HepG2 (cell line): ENCODE results near the gene ENGASE.

Experiments used
- KDM4B ChIP-seq: sonication (generic); formaldehyde crosslinking; IDR thresholded peaks from 2 replicates; pipeline ENCODE4 v1.4.0; 2020; ENCODE audit warnings: missing genetic modification reagents
- MAX ChIP-seq: IDR thresholded peaks from 2 replicates; pipeline ENCODE4 v1.6.1; 2012; ENCODE audit warnings: inconsistent platforms
- POLR2A ChIP-seq, 2 experiments: IDR thresholded peaks; 2 replicates each; pipeline ENCODE4 v1.6.1; 2011; ENCODE audit warnings: low read depth in 2 of 2, low read length in 2 of 2, mild to moderate bottlenecking in 1 of 2, moderate library complexity in 1 of 2; ENCODE audit not compliant: insufficient read depth in 1 of 2
- SSRP1 ChIP-seq: IDR thresholded peaks from 2 replicates; pipeline ENCODE4 v1.6.1; 2016; ENCODE audit warnings: control low read depth
- ZNF12 ChIP-seq: sonication (generic); formaldehyde crosslinking; IDR thresholded peaks from 2 replicates; pipeline ENCODE4 v1.5.0; 2020; ENCODE audit warnings: missing genetic modification reagents
- ZNF597 ChIP-seq: sonication (generic); formaldehyde crosslinking; IDR thresholded peaks from 2 replicates; pipeline ENCODE4 v1.5.0; 2020; ENCODE audit warnings: missing genetic modification reagents
- TF ChIP-seq, protein P1 (sequence below): sonication (generic); formaldehyde crosslinking; IDR thresholded peaks from 2 replicates; pipeline ENCODE4 v1.8.0; 2022; ENCODE audit warnings: missing genetic modification reagents, mild to moderate bottlenecking, borderline replicate concordance

- TF ChIP-seq POLR2A (IDR thresholded peaks at IDR 0.05; ENCODE audit: insufficient read depth in 1 of 2, low read depth in 2 of 2, low read length in 2 of 2), result no peak
- no peak for TF ChIP-seq KDM4B (CRISPR knock-in tag)
- no peak for TF ChIP-seq MAX
- no peak for TF ChIP-seq SSRP1 (CRISPR knock-in tag)
- no peak for TF ChIP-seq ZNF12 (CRISPR knock-in tag)
- no peak for TF ChIP-seq ZNF597
- TF ChIP-seq, protein P1, sequence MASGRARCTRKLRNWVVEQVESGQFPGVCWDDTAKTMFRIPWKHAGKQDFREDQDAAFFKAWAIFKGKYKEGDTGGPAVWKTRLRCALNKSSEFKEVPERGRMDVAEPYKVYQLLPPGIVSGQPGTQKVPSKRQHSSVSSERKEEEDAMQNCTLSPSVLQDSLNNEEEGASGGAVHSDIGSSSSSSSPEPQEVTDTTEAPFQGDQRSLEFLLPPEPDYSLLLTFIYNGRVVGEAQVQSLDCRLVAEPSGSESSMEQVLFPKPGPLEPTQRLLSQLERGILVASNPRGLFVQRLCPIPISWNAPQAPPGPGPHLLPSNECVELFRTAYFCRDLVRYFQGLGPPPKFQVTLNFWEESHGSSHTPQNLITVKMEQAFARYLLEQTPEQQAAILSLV (CRISPR knock-in tag), result no peak
Measured at GRCh38 chr17:79090443-79091225, 16.0 kb downstream of the ENGASE start.
